Endometrium (tissue), 2 donors: Measurements from ENCODE around the gene SLC49A4.

Experiments
- FAIRE-seq: peaks from 2 replicates; lab custom pipeline; 2012; peaks lifted over from hg19 to GRCh38; lab: Jason Lieb, UNC
- donor health status: control.
- donor health status: control.

Gene SLC49A4

DNA sequence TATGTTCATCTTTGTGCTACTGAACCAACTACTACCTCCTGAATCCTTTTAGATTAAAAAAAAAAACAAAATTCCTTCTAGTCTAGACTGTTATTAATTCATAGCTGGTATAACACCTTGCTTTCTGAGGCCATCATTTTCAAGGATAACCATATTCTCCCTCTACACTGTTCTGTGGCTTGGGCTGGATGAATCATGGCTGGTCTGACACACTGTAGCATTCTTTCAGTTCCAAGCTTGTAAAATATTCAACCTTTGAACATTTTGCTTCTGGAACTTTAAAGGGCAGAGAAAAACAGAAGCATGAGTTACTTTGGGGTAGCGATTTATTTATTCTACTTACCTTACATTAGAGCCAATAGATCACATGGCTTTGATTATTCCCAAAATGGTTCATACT, 8.8 kb upstream of the SLC49A4 start:
- no peak for FAIRE-seq

DNA sequence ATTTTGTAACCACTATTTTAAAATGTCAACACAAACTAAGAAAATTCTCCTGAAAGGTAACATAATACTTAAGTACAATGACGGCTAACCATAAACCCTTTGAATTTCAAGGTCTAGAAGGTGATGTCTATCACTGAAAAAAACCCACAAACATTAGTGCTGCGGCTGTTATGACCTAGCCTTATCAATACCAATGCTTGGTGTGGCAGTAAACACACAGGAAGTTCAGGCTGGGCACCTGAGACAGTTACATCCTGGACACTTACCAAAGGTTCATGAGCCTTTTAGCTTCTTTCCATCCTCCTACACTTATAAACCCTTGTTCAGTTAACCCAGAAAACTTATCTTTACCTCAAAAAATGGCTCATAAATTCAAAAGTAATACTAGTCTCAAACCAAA, 7.0 kb upstream of the SLC49A4 start:
- no peak for FAIRE-seq

DNA sequence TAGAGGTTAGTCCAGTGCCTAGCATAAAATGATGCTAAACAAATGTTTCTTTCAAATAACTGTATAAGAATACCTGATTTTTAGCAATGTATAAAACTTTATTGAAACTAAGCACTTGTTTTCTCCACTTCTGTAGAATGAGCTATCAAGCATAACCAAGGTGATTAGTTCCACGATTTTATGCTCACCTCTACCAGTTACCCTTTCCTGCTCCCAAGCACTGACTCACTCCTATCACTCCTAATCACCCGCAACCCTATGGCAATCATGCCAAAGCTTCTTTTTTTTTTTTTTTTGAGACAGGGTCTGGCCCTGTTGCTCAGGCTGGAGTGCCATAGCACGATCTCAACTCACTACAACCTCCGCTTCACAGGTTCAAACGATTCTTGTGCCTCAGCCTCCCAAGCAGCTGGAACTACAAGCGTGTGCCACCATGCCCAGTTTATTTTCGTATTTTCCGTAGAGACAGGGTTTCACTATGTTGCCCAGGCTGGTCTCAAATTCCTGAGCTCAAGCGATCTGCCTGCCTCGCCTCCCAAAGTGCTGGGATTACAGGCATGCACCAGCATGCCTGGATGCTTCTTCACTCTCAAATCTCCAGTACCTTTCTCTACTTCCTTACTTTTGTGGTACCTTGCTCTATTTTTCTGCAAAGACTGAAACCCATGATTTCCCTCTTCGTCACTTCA, 5.1 kb upstream of the SLC49A4 start:
- no peak for FAIRE-seq

DNA sequence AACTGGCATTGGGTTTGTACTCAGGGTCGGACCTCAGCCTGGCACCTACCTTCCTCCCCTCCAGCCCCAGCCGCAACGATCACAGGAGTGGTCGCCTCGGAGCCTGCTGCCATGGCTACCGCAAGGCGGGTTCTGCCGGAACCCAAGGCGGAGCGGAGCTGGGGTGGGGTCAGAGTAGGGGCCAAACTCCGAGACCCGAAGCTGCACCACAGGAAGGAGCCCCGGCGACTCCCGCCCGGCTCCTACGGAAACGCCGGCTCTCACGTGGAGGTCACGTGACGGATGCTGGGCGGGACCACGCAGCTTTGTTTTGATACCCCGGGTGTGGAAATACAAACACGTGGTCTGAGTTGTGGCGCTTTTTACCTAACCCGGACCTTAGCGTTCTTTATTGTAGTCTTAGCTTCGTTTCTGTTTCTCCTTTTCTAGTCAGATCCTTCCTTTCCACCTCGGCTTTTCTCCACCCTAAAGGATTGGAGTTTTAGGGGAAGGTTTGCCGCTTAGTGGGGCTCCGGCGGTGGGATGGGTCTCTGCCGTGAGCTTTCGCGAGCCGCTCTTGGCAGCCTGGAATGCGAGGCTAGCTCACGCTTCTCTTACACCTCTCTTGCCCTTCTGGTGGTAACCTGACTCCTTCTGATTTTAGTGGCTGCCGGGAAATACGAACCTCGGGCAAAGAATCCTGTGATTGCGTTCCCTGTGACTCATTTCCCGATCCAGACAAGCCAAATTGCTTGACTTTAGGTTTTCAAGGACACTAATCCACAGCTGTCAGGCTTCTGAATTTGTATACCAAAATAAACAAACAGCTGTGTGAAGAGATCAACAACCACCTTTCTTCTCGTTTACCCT, 1.1 kb upstream of the SLC49A4 start, which contains the start of gene HSPBAP1:
HSPBAP1 (minus strand) TSS at position 264 of the 849 bp plus-strand sequence; CDS start at position 113, 151 bp downstream.
- peak; percentile 51 for FAIRE-seq

DNA sequence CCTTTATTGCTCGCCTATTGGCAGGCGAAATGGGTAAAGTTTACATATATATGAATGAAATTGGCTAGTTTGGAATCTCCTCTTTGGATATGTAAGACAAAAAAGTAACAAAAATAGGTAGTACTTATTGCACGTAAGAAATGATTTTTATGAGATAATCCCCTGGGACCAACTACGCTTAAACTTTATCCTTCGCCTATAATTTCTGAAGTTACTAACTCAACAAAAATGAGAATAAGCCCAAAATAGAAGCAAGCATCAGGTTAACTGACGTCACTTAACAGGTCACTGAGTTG, 438 bp upstream of the SLC49A4 start:
- FAIRE-seq = no peak

DNA sequence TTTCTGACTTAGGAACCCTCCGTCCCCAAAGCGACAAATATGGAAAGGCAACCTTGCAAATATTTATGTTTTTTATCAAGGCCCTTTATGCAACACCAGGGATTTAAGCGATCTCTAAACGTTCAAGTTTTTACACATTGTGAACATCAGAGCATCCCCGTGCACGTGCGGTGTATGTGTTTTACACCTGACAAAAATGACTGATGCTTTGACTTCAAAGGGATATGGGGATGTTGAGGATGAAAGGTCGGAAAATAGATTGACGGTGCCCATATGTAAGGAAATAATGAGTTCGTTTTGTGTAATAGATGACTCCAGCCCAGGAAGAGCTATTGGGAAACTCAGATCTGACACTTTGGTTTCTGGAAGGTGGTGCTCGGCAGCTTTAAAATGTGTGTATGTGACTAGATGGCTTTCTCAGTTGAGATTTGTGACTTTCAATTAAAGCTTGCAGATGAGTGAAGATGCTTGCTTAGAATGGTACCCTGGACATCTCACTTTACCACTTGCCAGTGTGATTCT, 866 bp downstream of the SLC49A4 start:
- no peak for FAIRE-seq

DNA sequence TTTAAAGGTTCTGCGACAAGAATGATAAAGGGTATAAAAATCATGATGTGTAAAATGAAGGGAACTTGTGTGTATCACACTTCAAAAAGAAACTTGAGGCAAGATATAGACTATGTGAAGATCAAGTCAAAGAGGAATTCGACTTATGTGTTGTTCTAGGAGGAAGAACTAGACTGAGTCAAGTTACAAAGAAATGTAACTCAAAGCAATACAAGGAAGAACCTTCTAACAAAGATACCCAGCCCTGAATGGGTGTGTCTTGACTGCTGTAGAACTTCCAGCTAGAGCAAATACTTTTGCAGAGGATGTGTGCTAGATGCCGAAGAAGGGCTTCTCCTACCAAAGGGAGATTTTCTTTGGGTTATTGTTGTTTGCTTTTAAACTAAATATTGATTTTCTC, 2.4 kb downstream of the SLC49A4 start:
- FAIRE-seq = no peak

DNA sequence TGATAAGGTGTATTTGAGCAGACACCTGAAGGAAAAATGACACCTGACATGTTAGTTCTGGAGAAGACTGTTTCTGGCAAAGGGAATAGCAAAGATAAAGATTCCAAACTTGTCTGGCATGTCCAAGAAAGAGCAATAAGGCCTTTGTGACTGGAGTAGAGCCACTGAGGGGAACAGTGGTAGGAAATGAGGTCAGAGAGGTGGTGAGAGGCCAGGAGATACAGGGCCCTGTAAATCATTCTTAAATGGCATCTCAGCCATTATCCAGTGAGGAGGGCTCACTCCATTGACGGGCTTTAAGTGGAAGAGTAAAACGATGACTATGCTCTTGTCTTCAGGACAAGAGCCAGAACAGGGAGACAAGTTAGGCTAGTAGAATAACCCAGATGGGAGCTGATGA, 4.5 kb downstream of the SLC49A4 start:
- FAIRE-seq = no peak

DNA sequence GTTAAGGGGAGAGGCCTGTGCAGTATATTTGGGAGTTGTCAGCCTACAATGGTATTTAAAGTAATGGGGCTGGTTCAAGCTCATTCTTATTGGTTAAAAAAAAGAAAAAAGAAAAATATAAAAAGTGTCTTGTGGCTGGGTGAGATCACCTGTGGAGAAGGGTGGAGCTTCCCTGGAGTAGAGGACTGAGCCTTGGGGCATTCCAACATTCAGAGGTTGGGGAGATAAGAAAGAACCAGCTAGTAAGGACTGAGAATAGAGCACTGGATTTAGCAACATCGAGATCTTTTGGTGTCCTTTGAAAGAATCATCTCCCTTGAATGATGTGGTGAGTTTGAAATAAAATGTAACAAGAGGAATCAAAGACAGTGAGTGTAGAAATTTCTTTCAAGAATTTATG, 5.2 kb downstream of the SLC49A4 start:
- FAIRE-seq = no peak

DNA sequence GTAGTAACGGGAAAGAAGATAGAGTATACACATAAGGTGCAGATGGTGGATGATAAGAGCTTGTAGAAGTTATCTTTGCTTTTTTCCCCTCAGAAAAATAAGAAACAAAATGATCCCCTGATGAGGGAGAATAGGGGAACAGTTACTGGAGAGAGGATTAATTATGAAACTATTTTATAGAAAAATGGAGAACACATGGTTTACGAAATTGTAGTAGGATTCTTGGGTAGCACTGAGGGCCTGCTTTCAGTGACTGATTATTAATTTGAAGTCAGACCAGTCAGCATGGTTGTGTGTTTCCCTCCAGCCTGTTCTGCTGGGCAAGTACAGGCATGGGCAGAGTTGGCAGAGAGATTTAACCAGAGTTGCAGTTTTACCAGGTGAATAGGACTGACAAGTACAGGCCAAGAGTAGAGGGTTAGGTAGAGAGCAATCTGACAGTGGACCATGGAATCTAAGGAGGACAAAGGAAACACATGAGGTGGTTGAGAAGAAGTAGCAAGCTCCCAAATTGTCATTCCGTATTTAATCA, 5.9 kb downstream of the SLC49A4 start:
- no peak for FAIRE-seq

DNA sequence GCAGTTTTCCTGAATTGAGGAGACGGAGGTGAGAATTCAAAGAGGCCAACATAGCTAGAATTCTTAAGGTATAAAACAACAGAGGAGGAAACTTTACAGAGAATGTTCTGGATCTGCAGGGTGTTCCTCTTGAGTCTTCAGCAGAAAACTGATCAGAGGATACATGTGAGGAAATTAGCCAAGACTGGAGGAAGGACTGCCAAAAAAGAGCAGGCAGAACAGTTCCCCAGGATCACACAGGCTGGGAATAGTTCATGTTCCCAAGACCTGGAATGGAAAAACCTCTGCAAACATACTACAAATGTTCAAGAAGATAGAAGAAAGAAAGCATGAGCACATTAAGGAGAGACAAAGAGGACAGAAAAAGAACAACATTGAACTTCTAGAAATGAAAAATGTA, 7.5 kb downstream of the SLC49A4 start:
- no peak for FAIRE-seq

DNA sequence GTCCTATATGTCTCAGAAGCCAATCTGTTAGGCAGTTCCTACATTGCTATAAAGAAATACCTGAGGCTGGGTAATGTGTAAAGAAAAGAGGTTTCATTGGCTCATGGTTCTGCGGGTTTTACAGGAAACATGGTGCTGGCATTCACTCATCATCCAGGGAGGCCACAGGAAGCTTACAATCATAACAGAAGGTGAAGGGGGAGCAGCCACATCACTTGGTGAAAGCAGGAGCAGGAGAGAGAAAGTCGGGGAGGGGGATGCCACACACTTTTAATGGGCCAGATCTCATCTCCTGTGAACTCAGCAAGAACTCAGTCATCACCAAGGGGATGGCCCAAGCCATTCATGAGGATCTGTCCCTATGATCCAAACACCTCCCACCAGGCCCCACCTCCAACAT, 9.1 kb downstream of the SLC49A4 start:
- FAIRE-seq = no peak

DNA sequence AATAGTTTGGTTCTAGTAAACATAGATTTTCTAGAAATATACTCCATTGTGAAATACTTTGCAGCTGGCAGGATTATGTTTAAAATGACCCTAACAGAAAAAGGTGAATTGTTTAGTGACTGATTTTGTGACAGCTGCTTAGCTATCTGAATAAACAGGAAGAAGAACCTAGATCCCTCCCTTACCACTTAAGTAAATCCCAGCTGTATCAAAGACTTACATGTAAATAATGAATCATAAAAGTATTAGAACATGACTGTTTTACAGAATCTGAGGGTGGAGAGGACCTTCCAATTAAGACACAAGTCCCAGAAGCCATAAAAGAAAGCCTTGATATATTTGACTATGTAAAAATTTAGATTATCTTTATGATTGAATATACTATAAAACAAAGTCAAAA, 15.9 kb downstream of the SLC49A4 start:
- no peak for FAIRE-seq

DNA sequence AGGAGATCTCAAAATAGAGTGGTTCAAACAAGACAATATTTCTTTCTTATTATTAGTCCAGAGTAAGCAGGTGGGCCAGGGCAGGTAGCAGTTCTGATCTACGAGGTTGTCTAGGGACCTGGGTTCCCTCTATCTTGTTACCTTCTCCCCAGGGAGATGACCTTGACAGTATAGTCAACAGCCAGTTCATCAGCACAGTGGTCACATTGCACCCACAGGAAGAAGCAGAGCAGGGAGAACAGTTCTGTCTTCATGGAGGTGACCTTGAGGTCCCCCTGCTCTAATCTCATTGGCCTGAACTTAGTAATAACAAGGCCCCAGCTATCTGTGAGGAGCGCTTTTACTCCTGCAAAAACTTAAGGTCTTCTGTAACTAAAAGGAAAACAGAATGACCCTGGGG, 21.7 kb downstream of the SLC49A4 start:
- no peak for FAIRE-seq

DNA sequence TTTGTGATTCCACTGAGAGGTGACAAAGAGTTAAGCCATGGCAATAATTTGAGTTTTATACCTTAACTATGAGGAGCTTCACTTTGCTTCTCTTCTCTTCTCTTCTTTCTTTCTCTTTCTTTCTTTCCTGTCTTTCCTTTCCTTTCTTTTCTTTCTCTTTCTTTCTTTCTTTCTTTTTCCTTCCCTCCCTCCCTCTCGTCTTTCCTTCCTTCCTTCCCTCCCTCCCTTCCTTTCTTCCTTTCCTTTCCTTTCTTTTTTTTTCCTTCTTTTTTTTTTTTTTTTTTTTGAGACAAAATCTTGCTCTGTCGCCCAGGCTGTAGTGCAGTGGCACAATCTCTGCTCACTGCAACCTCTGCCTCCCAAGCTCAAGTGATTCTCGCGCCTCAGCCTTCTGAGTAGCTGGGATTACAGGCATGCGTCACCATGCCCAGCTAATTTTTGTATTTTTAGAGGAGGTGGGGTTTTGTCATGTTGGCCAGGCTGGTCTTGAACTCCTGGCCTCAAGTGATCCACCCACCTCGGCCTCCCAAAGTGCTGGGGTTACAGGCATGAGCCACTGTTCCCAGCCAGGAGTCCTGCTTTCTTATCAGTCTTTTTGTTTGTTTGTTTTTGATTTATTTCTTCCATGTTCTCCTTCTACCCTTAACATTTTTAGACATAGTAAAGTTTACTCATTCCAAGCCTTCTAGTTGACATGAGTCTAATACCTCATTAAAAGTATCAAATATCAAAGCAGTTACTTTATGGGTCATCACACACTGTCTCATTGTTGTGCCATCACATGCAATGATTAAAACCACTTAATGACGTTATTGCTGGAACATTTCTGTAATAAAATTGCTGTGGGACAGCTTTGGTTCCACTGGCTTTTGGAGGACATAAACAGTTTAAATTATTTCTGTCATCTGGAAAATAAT, 29.9 kb downstream of the SLC49A4 start:
- FAIRE-seq = peak; percentile 91

DNA sequence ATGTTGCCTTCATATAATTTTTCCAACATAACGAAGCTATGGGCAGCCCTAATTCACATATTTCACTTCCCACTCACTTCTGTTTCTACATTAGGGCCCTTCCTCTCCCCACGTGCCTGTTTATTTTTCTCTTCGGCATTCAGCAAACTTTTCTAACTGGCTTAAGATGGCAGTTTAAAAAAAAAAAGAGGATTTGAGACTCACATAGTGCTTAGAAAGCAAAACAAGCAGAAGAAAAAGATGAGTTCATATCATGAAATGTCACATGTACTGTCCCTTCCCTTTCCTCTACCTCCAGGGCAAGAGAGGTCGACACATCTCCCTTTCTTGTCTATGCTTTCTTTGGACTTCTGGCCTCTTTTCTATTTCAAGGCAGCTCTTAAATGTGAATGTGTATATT, 30.6 kb downstream of the SLC49A4 start:
- no peak for FAIRE-seq

DNA sequence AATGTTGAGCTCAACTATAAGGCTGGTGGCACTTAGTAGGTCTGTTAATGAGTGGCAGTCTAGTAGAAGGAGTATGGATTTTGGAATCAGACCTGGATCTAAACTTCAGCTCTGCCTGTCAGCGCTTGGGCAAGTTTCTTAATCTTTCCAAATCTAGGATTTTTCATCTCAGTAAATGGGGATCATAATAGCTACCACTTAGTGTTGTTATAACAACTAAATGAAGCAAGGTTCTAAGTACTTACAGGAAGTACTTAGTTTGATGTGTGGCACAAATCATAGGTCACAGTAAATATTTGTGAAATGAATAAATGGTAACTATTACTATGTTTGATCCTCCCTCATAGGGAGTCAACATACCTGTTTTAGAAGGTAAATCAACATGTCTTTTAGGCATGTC, 31.4 kb downstream of the SLC49A4 start:
- no peak for FAIRE-seq

DNA sequence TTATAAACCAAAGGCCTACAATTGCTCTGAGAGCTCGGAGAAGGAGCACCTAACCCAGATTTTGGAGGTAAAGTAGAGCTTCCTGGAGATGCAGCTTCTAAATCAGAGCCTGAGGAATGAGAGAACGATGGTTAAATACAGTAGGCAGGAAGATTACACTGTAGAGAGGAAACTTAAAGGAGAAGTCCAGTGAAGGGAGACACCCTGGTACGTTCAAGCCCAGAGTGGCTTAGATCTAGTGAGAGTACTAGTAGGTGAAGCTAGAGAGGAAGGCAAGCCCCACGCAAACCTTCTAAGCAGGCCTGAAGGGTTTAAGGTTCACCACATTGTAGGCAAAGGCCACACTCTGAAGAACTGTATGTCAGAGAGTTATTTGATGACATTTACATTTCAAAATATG, 33.4 kb downstream of the SLC49A4 start:
- no peak for FAIRE-seq

DNA sequence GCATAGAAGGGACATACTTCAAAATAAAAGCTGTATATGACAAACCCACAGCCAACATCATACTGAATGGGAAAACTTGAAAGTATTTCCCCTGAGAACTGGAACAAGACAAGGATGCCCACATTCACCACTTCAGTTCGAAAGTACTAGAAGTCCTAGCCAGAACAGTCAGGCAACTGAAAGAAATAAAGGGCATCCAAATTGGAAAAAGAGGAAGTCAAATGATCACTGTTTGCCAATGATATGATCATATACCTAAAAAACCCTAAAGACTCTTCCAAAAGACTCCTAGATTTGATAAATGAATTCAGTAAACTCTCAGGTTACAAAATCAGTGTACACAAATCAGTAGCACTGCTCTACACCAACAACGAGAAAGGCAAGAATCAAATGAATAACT, 40.7 kb downstream of the SLC49A4 start:
- no peak for FAIRE-seq

DNA sequence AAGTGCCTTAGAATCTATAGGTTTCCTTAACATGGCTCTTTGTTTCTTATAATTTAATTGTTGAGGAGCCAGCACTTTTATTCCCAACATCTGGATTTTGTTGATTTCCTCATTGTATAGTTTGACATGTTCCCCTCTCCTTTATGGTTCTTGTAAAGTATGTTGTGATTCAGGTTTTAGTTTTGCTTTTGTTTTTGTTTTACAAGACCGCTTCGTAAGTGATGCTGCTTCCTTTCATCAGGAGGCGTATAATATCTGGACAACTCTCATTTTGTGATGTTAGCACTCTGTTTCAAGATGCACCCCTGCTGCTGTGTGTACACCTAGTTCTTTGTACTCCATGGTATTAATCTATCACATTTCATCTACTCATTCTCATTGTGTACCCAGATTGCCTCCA, 48.7 kb downstream of the SLC49A4 start:
- no peak for FAIRE-seq

DNA sequence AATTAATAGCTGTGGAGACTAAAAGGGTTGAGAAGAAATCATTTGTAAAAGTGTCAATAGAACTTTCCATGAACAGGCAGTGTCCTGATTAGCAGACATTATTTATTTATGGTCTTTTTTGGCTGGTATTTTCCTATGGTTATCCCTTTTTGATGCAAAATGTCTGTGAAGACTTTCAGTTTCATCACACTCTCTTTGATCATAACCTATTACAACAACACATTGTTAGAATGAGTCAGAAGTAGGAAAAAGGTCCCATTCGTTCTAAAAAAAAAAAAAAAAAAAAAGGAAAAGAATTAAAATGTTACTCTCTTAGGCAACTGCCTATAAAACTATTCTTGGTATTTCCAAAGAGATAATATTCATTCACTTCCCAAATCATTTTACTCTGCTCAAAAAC, 62.1 kb downstream of the SLC49A4 start:
- FAIRE-seq = no peak

DNA sequence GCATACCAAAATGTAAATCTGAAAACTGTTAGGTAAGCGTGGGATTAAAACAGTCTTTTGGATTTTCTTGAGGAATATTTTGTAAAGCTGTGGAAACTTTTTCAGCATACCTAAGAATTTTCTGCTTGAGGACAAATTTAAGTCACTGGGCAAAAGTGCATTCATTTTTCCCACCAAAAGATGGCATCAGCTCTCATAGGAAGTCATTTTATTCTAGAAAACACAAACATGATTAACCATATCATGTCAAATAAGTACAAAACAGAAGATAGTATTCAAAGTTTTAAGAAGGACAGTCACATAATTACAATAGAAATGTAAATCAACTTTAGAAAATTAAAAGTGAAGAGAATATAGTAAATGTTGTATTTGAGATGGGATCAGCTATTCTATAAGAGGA, 63.5 kb downstream of the SLC49A4 start:
- peak; percentile 59 for FAIRE-seq
